Retina (tissue), 1 donor: ENCODE measurements around the gene NCOR1.
"Not testable (repeated sequence)": the region's sequence is repeated elsewhere in the genome, so short reads cannot be mapped to it uniquely, and the experiment has no call there.

ENCODE experiments used
- DNase-seq: peaks from one replicate; pipeline ENCODE4 v3.0.0-alpha.2; 2016

The NCOR1 gene

GRCh38 chr17:16214190-16215001 is 938 bp downstream of the NCOR1 start:
- no peak for DNase-seq

GRCh38 chr17:16212793-16213192 is 2.5 kb downstream of the NCOR1 start:
- no peak for DNase-seq

- DNase-seq, result no peak
Measured at GRCh38 chr17:16211590-16211989, 3.7 kb downstream of the NCOR1 start.

- not testable (repeated sequence) for DNase-seq
Measured at GRCh38 chr17:16204763-16205162, 10.6 kb downstream of the NCOR1 start.

- DNase-seq, result not testable (repeated sequence)
Measured at GRCh38 chr17:16202554-16203500, 12.5 kb downstream of the NCOR1 start.

- not testable (repeated sequence) for DNase-seq
Measured at GRCh38 chr17:16201693-16202131, 13.6 kb downstream of the NCOR1 start.

GRCh38 chr17:16199093-16199492 is 16.2 kb downstream of the NCOR1 start:
- DNase-seq, result no peak

- no peak for DNase-seq
Measured at GRCh38 chr17:16197276-16197675, 18.1 kb downstream of the NCOR1 start.

GRCh38 chr17:16194307-16194835 is 21.0 kb downstream of the NCOR1 start:
- DNase-seq, result not testable (repeated sequence)

GRCh38 chr17:16191604-16192003 is 23.7 kb downstream of the NCOR1 start:
- no peak for DNase-seq

- DNase-seq, result no peak
Measured at GRCh38 chr17:16190703-16191360, 24.5 kb downstream of the NCOR1 start.

GRCh38 chr17:16189791-16190348 is 25.5 kb downstream of the NCOR1 start:
- no peak for DNase-seq

GRCh38 chr17:16187642-16188041 is 27.7 kb downstream of the NCOR1 start:
- no peak for DNase-seq

- no peak for DNase-seq
Measured at GRCh38 chr17:16181581-16181980, 33.8 kb downstream of the NCOR1 start.

- no peak for DNase-seq
Measured at GRCh38 chr17:16178836-16179235, 36.5 kb downstream of the NCOR1 start.

- DNase-seq, result no peak
Measured at GRCh38 chr17:16171613-16172012, 43.7 kb downstream of the NCOR1 start.

GRCh38 chr17:16166766-16167165 is 48.6 kb downstream of the NCOR1 start:
- not testable (repeated sequence) for DNase-seq

- no peak for DNase-seq
Measured at GRCh38 chr17:16158714-16159113, 56.6 kb downstream of the NCOR1 start.

GRCh38 chr17:16155536-16155935 is 59.8 kb downstream of the NCOR1 start:
- DNase-seq, result no peak

GRCh38 chr17:16152326-16152725 is 63.0 kb downstream of the NCOR1 start:
- not testable (repeated sequence) for DNase-seq

GRCh38 chr17:16150251-16150856 is 65.0 kb downstream of the NCOR1 start:
- no peak for DNase-seq

- no peak for DNase-seq
Measured at GRCh38 chr17:16148596-16148995, 66.7 kb downstream of the NCOR1 start.
